ENCODE data around the gene GPC5.

The GPC5 gene

DNA sequence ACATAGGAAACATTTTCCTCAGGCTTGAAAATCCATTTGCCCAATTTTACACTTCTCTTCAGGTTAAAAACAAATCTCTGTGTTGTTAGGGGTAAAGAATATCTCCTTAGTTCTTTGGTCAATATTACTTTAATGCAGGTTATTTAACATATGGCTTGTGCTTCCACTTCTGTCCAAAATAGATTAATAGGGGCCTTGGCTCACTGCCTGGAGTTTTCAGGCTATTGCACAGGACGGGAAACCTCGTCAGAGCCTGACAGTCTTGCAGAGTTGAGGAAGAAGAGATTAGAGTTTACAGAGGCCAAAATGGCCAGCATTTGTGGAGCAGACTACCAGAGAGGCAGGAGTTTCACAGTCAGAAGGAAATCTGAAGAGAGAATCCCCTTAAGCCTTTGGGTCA lies 964.3 kb downstream of the GPC5 start:
- DNase-seq (ENCODE audit: low read depth) = no peak

GRCh38 chr13:92365904-92366303 lies 967.5 kb downstream of the GPC5 start:
- DNase-seq (ENCODE audit: low read depth) = no peak

DNA sequence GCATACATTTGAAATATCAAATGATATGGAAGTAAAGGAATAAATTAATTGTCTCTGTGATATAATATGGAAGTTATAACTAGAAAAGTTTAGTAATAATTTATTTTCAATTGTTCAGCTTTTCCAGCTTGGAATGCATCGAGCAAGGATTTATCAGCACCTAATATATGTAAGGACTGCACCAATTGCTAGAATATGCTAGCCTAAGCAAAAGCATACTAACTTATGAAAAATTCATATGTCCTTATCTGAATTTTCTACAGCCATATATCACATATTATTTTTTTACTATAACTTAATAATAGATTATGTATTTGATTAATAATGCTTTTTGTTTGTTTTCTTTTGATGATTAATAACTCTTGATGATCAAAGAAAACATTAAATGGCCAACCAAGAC lies 979.0 kb downstream of the GPC5 start:
- no peak for DNase-seq (ENCODE audit: low read depth)

DNA sequence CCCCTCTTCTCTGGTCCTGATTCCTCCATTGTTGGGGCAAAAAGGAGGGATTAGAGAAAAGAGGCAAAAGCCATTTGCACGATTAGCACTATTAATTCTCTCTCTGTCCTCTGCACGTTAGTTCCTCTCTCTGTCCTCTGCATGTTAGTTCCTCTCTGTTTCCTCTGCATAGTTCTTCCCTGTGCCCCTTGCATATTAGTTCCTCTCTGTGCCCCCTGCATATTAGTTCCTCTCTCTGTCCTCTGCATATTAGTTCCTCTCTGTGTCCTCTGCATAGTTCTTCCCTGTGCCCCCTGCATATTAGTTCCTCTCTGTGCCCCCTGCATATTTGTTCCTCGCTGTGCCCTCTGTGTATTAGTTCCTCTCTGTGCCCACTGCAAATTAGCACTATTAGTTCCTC lies 981.0 kb downstream of the GPC5 start:
- no peak for DNase-seq (ENCODE audit: low read depth)

DNA sequence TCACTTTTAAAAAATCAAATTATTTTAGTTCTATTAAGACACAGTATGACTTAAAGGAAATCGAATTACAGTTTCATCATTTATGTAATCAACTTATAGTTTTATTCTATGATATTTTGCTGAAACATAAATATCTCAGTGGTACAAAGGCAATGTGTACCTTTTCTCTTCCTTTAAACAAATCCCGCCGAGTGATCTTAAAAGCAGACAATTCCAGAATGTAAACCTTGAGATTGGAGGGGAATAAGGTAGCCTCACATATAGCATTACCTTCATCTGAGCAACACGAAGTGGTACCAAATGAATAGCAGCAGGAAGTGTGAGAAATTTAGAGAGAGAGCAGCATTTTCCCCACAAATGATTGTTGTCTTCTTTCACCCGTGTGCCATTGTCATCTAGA lies 986.0 kb downstream of the GPC5 start:
- DNase-seq (ENCODE audit: low read depth) = no peak

DNA sequence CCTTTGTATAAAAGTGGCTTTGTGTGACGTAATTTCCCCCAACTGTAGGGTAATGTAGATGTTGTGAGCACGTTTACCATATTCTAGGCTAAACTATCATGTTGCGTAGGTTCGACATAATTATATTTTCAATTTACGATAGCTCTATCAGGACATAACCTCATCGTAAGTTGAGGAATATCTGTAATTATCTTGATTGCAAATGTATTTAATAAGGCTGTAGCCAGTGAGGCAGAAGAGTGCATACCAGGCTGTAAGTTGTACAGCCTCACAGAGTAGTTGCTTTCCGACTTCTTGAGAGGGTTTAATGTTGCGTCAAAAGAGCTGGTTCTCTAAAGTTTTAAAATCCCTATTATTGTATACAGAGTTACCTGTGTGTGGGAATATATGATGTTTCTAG lies 988.8 kb downstream of the GPC5 start:
- no peak for DNase-seq (ENCODE audit: low read depth)

GRCh38 chr13:92390217-92390616 lies 991.8 kb downstream of the GPC5 start:
- DNase-seq (ENCODE audit: low read depth) = no peak

GRCh38 chr13:92403606-92404005 lies 1005.2 kb downstream of the GPC5 start:
- no peak for DNase-seq (ENCODE audit: low read depth)

GRCh38 chr13:92407858-92408257 lies 1009.4 kb downstream of the GPC5 start:
- no peak for DNase-seq (ENCODE audit: low read depth)

DNA sequence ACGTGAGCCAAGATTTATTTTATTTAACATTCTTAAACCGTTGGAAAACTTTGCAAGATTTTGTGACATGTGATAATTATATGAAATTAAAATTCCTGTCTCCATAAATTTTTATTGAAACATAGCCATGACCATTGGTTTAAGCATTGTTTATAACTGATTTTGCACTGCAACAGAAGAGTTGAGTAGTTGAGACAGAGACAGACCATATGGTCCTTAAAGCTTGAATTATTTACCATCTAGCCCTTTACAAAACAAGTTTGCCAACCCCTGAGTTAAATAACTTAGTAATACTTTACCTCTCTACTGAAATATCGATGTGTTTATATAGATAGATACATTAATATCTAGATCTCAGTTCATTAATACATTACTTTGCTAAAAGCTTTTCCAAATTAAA lies 1014.1 kb downstream of the GPC5 start:
- no peak for DNase-seq (ENCODE audit: low read depth)

DNA sequence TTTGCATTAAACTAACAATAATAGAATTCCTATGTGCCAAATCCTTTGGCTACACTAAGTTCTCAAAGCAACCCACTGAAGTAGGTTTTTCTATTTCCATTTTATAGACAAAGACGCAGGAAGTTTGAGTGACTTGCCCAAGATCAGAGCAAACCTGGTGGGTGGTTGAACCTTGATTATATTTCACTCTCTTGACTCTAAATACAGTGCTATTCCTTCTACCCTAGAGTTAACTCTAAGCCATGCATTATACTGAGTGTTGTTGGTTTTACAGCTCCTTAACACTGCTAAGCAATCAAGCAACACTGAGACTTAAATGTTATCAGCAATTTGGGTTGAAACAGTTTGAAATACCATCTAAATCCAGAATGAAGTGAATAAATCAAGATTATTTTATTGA lies 1014.6 kb downstream of the GPC5 start:
- no peak for DNase-seq (ENCODE audit: low read depth)

GRCh38 chr13:92413452-92413851 lies 1015.0 kb downstream of the GPC5 start:
- no peak for DNase-seq (ENCODE audit: low read depth)

DNA sequence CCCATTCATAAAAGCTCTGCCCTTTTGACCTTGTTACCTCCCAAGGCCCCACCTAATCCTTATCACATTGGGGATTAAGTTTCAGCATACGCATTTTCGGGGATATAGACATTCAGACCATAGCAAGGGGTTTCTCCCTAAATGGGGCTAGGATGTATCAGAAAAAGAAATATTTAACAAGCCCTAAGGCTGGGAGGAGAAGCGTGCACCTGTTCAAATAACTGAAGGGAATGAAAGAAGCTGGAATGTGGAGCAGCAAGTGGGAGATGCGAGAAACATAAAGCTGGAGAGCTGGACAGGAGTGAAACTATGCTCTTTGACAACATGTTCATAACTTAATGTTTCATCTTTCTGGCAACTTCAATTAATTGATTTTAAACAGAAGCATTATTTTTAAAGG lies 1016.4 kb downstream of the GPC5 start:
- no peak for DNase-seq (ENCODE audit: low read depth)

DNA sequence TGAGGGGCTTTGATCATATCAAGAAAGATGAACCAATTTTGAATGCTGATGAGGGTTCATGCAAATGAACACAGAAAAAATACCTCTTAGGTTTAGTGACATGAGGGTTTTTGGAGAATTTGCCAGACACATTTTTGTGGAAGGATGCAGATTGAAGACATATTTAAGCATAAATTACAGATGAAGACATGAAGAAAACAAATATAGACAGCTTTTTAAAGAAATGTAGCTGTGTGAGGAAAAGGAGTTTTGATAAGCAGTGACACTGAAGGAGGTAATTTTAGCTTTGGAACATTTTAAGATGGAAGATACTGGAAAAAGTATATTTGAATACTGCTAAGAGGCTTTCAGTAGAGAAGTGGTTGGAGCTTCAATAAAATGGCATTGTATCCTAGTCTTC lies 1017.4 kb downstream of the GPC5 start:
- DNase-seq (ENCODE audit: low read depth) = no peak

DNA sequence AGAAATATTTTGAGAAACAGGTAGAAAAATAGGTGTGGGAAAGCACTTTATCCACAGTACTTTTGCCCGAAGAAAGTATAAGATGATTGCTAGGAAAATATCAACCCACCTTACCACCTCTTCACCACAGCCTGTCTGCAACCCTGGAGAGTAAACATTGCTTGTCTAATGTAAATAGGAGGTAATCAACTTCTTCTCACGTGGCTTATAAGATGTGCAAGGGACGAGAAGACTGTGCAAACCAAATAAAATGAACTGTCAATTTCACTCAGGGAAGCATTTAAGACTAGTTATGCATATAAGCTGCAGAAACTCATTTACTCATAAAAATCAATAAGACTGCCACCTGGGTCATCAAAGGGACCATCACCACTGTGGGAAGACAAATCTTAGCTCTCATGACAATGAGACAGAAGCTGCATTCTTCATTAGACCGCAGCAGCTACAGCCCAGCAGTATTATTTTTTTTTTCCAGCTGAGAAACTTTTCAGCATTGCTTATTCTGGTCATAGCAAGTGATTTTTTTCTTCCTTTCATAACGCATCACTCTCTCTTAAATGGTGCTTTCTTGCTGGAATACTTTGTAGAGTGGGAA lies 1020.5 kb downstream of the GPC5 start:
- DNase-seq (ENCODE audit: low read depth) = no peak

GRCh38 chr13:92429231-92429630 lies 1030.8 kb downstream of the GPC5 start:
- no peak for DNase-seq (ENCODE audit: low read depth)

- DNase-seq (ENCODE audit: low read depth) = no peak
Measured at GRCh38 chr13:92433386-92433785, 1035.0 kb downstream of the GPC5 start.

DNA sequence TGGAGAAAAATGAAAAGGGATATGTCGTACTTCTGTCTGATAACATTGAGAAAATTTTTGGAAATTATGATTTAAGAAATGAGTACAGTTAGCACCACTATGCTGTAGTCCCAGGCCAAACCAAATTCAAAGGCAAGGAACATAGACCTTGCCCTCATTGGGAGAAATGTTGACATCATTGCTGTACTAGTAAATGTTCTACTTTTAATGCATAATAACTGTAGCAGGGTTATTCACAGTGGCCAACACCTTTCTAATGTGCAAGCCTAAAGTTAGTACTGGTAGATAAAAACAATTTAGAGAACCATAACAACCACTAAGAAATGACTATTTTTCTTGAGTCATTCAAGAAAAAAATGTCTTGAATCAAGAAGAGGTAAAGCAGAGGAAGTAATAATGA lies 1035.5 kb downstream of the GPC5 start:
- no peak for DNase-seq (ENCODE audit: low read depth)

- DNase-seq (ENCODE audit: low read depth) = no peak
Measured at GRCh38 chr13:92436924-92437323, 1038.5 kb downstream of the GPC5 start.

DNA sequence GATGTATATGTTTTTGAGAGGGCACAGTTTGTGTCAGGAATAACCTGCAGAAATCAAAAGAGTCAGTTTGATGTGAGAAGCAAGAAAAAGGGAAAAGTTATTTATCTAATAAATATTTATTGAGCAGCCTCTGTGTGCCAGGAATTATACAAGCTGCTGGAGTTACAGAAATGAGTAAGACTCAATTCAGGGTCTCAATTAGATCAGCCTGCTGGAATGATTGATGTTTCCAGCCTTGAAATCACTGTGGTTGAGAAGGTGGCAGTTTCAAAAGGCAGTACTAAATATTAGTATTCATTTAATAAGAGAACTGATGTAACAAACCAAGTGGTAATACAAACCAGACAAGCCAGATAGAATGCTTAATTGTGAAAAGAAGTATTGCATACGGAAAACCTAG lies 1045.8 kb downstream of the GPC5 start:
- no peak for DNase-seq (ENCODE audit: low read depth)

GRCh38 chr13:92451060-92451459 lies 1052.6 kb downstream of the GPC5 start:
- no peak for DNase-seq (ENCODE audit: low read depth)

DNA sequence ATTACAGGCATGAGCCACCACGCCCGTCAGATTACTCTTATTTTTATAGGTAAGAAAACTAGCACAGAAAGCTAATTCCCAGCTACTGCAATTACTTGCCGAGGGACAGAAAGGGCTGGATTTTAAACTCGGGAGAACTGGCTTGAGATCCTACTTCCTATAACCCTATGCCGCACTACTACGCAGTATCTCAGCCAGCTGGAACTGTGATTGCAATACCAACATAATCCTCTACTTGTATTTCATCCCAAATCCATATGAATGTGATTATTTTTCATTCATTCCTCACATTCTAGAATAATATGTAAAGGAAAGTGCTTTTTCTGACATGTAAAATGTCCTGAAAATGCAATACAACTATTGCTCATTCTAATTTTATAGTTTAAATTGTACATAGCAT lies 1054.4 kb downstream of the GPC5 start:
- no peak for DNase-seq (ENCODE audit: low read depth)

GRCh38 chr13:92459306-92459705 lies 1060.9 kb downstream of the GPC5 start:
- DNase-seq (ENCODE audit: low read depth) = no peak

DNA sequence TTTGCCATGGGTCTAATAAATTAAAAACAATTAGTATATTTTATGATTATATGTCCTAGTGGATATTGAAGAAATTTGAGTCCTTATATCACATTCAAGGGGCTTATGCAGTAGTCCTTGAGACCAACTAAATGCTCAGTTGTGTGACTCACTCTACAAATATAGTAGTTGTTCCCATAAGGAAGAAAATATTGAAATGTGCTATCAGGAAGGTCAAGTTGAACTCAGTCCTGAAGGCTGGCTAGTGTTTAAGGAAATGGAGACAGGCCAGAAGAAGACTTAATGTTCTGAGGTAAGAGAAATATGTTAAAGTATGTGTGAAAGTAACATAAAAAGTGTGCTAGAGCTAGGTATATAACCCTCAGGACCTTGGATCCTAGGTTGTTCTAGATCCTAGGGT lies 1062.1 kb downstream of the GPC5 start:
- no peak for DNase-seq (ENCODE audit: low read depth)

DNA sequence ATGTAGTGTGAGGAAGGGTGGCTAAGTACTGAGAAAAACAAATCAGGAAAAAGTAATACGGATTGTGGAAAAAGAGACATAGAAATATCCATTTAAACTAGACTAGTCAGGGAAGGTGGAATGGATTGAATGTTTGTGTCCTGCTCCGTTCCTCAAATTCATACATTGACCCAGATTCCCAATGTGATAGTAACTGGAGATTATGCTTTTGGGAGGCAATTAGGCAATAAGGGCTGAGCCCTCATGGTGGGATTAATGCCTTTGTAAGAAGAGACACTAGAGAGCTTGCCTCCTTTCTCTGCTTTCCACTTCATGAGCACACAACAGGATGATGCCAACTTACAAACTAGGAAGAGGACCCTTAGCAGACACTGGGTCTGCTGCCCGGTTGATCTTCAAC lies 1063.0 kb downstream of the GPC5 start:
- DNase-seq (ENCODE audit: low read depth) = no peak
